ENCODE results near the gene ETDC.

The ETDC gene

DNA sequence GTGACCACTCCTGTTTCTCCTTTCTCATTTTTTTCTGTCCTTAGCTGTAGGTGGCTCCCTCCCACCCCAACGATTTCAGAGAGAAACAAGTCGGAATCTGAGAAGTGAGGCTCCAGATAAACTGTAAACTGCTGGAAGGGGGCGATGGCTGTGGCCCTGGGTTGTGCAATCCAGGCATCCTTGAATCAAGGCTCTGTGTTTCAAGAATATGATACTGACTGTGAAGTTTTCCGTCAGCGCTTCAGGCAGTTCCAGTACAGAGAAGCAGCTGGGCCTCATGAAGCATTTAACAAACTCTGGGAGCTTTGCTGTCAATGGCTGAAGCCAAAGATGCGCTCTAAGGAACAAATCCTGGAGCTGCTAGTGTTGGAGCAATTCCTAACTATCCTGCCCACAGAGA is 37.7 kb downstream of the ETDC start:
- DNase-seq (ENCODE audit: low read depth) = no peak

DNA sequence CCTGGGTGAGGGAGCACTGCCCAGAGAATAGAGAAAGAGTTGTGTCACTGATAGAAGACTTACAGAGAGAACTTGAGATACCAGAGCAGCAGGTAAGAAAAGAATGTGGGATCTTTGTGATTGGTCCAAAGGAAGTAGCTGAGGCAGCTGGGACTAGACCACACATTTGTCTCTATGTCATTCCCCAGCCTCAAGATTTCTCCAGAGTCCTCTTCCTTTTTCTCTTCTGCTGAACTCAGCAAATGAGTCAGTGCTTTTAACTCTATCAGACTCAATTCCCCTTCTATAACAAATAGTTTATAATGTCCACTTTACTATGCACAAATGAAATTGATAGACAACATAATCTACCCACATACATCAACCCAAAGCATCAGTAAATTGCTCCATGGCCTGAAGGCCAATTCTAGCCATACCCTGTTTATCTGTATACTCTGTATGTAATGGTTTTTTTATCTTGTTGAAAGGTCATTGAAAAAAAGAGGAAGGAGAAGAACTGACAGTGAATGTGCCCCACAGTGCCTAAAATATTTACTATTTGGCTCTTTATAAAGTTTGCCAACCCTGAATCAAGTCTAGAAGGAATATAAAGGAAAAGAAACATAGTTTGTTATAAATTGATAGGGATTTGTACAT is 38.2 kb downstream of the ETDC start:
- DNase-seq (ENCODE audit: low read depth) = no peak

DNA sequence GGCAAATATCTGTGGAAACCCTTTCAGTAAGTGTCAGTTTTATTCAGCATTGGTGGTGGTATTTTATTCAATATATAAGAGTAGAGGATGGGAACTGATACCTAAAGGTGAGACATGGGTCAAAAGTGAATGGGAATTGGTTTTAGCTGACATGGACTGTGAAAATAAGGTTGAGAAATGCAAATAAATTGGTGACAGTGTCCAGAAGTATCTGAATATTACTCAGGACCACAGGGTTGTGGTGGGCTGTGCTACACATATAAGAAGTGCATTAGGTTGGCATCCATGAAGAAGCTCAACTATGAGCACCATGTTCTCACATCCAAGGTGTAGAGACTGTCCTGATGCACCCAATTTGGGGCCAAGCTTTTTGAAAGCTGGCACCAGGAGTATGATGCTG is 45.0 kb downstream of the ETDC start:
- no peak for DNase-seq (ENCODE audit: low read depth)

Measured in fibroblast of the conjunctiva (primary cell).